ENCODE data around the gene DENND2A.

DNA sequence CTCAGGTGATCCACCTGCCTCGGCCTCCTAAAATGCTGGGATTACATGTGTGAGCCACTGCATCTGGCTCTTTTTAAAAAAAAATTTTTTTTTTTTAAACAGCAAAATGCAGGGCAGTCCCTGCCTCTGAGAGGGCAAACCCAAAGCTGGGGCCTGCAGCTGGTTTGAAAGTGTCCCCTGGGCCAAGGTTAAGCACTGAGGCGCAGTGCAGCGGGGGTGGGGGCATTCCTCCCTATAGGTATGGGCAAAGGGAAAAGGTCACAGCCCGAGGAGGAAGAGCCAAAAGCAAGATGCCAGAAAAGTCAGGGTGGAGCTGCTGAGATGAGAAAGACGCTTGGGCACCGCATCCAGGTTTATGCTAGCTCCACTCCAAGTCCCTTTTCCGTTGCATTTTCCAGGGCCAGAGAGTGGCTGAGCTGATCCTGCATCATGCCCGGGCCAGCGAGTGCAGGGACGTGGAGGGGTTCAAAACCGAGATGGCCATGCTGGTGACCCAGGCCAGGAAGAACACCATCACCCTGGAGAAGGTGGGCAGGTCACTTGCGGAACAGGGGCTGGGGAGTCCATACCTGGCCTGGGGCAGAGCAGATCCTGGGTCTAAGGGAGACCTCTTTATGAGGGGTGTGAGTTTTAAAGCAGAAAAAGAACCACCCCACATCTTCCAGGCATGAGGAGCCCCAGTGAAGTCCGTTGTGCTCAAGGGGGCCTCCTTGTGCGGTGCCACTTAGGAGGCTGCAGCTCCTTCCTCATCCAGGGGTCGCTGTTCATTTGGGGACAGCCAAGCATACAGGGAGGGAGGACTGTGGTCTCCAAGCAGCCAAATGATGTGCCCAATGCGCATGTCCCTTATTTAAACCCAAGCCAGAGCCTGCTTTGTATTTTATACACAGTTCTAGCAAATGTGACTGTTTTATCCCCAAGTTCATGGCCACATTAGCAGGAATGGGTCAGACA lies 48.9 kb upstream of the DENND2A start:
- TF ChIP-seq, protein P1, sequence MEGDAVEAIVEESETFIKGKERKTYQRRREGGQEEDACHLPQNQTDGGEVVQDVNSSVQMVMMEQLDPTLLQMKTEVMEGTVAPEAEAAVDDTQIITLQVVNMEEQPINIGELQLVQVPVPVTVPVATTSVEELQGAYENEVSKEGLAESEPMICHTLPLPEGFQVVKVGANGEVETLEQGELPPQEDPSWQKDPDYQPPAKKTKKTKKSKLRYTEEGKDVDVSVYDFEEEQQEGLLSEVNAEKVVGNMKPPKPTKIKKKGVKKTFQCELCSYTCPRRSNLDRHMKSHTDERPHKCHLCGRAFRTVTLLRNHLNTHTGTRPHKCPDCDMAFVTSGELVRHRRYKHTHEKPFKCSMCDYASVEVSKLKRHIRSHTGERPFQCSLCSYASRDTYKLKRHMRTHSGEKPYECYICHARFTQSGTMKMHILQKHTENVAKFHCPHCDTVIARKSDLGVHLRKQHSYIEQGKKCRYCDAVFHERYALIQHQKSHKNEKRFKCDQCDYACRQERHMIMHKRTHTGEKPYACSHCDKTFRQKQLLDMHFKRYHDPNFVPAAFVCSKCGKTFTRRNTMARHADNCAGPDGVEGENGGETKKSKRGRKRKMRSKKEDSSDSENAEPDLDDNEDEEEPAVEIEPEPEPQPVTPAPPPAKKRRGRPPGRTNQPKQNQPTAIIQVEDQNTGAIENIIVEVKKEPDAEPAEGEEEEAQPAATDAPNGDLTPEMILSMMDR (IDR thresholded peaks at IDR 0.05; ENCODE audit: poor library complexity) = no peak
- no peak for TF ChIP-seq EZH2phosphoT487 (IDR thresholded peaks at IDR 0.05; ENCODE audit: low read depth, severe bottlenecking, unreplicated experiment)

All from hepatocyte (in vitro differentiated cells).